ENCODE measurements around the gene MAP7. TPM values are rescaled to one million over a fixed set of nuclear protein-coding genes. Genes with fewer than 3 reads are reported as not detected.

The MAP7 gene
- total and polyA plus RNA-seq, 9 of the 15 experiments (the other 6 are each of a cell fraction or from before 2014, with no cell fraction given) = 0.76 to 7.7 (median 3.9) TPM

GRCh38 chr6:136403110-136403980 is 146.9 kb downstream of the MAP7 start (continued):
- TF ChIP-seq ZNF639 (CRISPR knock-in tag; conservative IDR thresholded peaks at IDR 0.05 in 1 of 2, IDR thresholded peaks at IDR 0.05 in 1 of 2) (0 out of 4 replicates have a peak, but pooled peaks of 1 of the 2 experiments have one; percentile 43), YBX1 (IDR thresholded peaks at IDR 0.05) (no peak), FOXP1 (CRISPR knock-in tag; IDR thresholded peaks at IDR 0.05) (no peak), CREB1 (IDR thresholded peaks at IDR 0.05) (peak; percentile 93), CREB1 (CRISPR knock-in tag; IDR thresholded peaks at IDR 0.05) (peak; percentile 89), EP300 (IDR thresholded peaks at IDR 0.05; ENCODE audit: low read length) (peak; percentile 94), ZNF384 (IDR thresholded peaks at IDR 0.05; ENCODE audit: low read depth, low read length) (no peak; the same call in 1 of the 2 replicates), ZNF740 (CRISPR knock-in tag; IDR thresholded peaks at IDR 0.05) (no peak), ZNF740 (tag; IDR thresholded peaks at IDR 0.05) (no peak), ZNF592 (IDR thresholded peaks at IDR 0.05) (no peak), ETS2 (tag; IDR thresholded peaks at IDR 0.05; ENCODE audit: borderline replicate concordance, poor library complexity, severe bottlenecking) (no peak), ETS1 (conservative IDR thresholded peaks at IDR 0.05; ENCODE audit: control insufficient read depth, low read depth, low read length) (no peak), TCF7 (IDR thresholded peaks at IDR 0.05; ENCODE audit: borderline replicate concordance) (no peak), RB1 (IDR thresholded peaks at IDR 0.05; ENCODE audit: low read depth) (no peak), ZBTB2 (IDR thresholded peaks at IDR 0.05) (no peak), ZNF197 (CRISPR knock-in tag; IDR thresholded peaks at IDR 0.05; ENCODE audit: low read depth) (no peak), ZNF695 (CRISPR knock-in tag; IDR thresholded peaks at IDR 0.05) (no peak), ZNF75A (CRISPR knock-in tag; IDR thresholded peaks at IDR 0.05) (no peak; the same call in 1 of the 2 replicates)
